Panc1 (cell line): Measurements from ENCODE around the gene MAML3. TPM values are rescaled to one million over a fixed set of nuclear protein-coding genes. Genes with fewer than 3 reads are reported as not detected.

ENCODE experiments used
- ATAC-seq: fragments of 200-7000 bp; cut with Tn5 transposase; 2 replicates; pipeline ENCODE4 v1.9.1; 2020; ENCODE audit warnings: mild to moderate bottlenecking, moderate library complexity
- BruUV-seq: library from RNA; stranded (reverse); fragments of 400-500 nt; replicated peaks from 2 replicates; lab custom pipeline; 2021; lab: Mats Ljungman, UMichigan
- CTCF ChIA-PET: fragments of 300-600 bp; sonication (Branson Sonifier 250); formaldehyde crosslinking; loops from one replicate; lab custom pipeline; 2022; ENCODE audit warnings: antibody characterized with exemption; lab: Charles Lee
- POLR2A ChIA-PET: fragments of 300-600 bp; sonication (Branson Sonifier 250); formaldehyde crosslinking; loops from one replicate; lab custom pipeline; 2022; ENCODE audit warnings: antibody characterized with exemption; lab: Charles Lee
- DNase-seq: peaks from one replicate; pipeline ENCODE4 v3.0.0-alpha.2; 2010; ENCODE audit warnings: low read depth, low spot score
- H3K27ac ChIP-seq: 2 replicates; pipeline ENCODE4 v1.5.1; 2011; ENCODE audit warnings: mild to moderate bottlenecking, low read length, inconsistent platforms
- H3K27me3 ChIP-seq: fragments of 200-500 bp; sonication (Bioruptor generic); 2 replicates; pipeline ENCODE4 v1.6.0; 2014; ENCODE audit warnings: low read length, inconsistent platforms; ENCODE audit not compliant: control insufficient read depth, insufficient read depth
- H3K36me3 ChIP-seq: fragments of 200-500 bp; sonication (Bioruptor generic); 2 replicates; pipeline ENCODE4 v1.5.1; 2014; ENCODE audit warnings: inconsistent platforms, mild to moderate bottlenecking, low read length, moderate library complexity; ENCODE audit not compliant: control insufficient read depth, insufficient read depth
- H3K4me1 ChIP-seq: 2 replicates; pipeline ENCODE4 v1.5.1; 2011; ENCODE audit warnings: inconsistent platforms, mild to moderate bottlenecking, low read length, moderate library complexity; ENCODE audit not compliant: control insufficient read depth, insufficient read depth
- H3K4me3 ChIP-seq, 2 experiments: 2 replicates each; pipeline ENCODE4 v1.5.1; 2011 to 2012; ENCODE audit warnings: low read depth in 2 of 2, low read length in 2 of 2, mild to moderate bottlenecking in 2 of 2, inconsistent platforms in 1 of 2, moderate library complexity in 1 of 2
- H3K9me3 ChIP-seq: fragments of 200-500 bp; sonication (Bioruptor generic); 2 replicates; pipeline ENCODE4 v1.5.1; 2014; ENCODE audit warnings: low read depth, mild to moderate bottlenecking, inconsistent platforms, low read length, moderate library complexity; ENCODE audit not compliant: control insufficient read depth, insufficient read depth
- POLR2AphosphoS5 ChIP-seq: IDR thresholded peaks from 2 replicates; pipeline ENCODE4 v1.6.1; 2012; ENCODE audit warnings: mild to moderate bottlenecking, low read depth, low read length, moderate library complexity
- SIN3A ChIP-seq: IDR thresholded peaks from 2 replicates; pipeline ENCODE4 v1.6.1; 2012; ENCODE audit warnings: low read depth, mild to moderate bottlenecking, low read length, moderate library complexity, borderline replicate concordance; ENCODE audit not compliant: insufficient read depth
- TCF7L2 ChIP-seq: IDR thresholded peaks from 2 replicates; pipeline ENCODE4 v1.6.1; 2011; ENCODE audit warnings: mild to moderate bottlenecking, low read depth, low read length, inconsistent platforms
- in situ Hi-C: cut with HindIII; loops from 2 replicates; pipeline ENCODE4 v1.10.0; 2016; ENCODE audit warnings: low sequenced_read_pairs, low pct_unique_long_range_greater_than_20kb
- intact Hi-C: fragments of 100-400 bp; cut with micrococcal nuclease; formaldehyde crosslinking; loops from one replicate; pipeline ENCODE4 v1.10.0; 2022; ENCODE audit not compliant: unreplicated experiment
- total RNA-seq: library from RNA; stranded (reverse); gene quantifications from one replicate; pipeline ENCODE4 v1.2.1, GENCODE V29; 2021; ENCODE audit not compliant: unreplicated experiment
- TF ChIP-seq, protein P1 (sequence below), 2 experiments: IDR thresholded peaks; 2 replicates each; pipeline ENCODE4 v1.6.1; 2011 to 2012; ENCODE audit warnings: low read depth in 2 of 2, control low read depth in 1 of 2, low read length in 1 of 2, mild to moderate bottlenecking in 1 of 2, moderate library complexity in 1 of 2; ENCODE audit not compliant: insufficient read depth in 1 of 2
- TF ChIP-seq, protein P2 (sequence below): fragments of 450-650 bp; IDR thresholded peaks from 2 replicates; pipeline ENCODE4 v1.5.1; 2017; ENCODE audit warnings: mild to moderate bottlenecking

Gene MAML3
- total RNA-seq, 1 experiment from 2014 or later, result 7.7 TPM

DNA sequence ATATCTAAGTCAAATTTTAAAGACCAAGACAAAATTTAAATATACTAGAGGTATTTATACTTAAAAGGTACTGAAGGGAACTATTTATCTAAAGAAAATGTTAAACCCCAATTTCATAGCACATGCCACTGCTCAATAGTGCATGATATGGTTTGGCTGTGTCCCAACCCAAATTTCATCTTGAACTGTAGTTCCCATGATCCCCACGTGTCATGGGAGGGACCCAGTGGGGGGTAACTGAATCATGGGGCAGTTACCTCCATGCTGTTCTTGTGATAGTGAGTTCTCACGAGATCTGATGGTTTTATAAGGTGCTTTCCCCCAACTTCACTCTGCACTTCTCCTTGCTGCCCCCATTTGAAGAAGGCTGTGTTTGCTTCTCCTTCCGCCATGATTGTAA lies 32.3 kb downstream of the MAML3 start:
- H3K36me3 ChIP-seq, result no peaks in the 10 kb centered on the region
- H3K27ac ChIP-seq, result no peak overlapping the region
- BruUV-seq, result no TSS peak
- DNase-seq (no peak), ATAC-seq (no peak)
- H3K9me3 ChIP-seq, result no peaks in the 10 kb centered on the region
- no peaks in the 10 kb centered on the region for H3K27me3 ChIP-seq
- intact Hi-C loops, result no loop called here
- POLR2A ChIA-PET, result no interaction called here
- TF ChIP-seq, protein P1, sequence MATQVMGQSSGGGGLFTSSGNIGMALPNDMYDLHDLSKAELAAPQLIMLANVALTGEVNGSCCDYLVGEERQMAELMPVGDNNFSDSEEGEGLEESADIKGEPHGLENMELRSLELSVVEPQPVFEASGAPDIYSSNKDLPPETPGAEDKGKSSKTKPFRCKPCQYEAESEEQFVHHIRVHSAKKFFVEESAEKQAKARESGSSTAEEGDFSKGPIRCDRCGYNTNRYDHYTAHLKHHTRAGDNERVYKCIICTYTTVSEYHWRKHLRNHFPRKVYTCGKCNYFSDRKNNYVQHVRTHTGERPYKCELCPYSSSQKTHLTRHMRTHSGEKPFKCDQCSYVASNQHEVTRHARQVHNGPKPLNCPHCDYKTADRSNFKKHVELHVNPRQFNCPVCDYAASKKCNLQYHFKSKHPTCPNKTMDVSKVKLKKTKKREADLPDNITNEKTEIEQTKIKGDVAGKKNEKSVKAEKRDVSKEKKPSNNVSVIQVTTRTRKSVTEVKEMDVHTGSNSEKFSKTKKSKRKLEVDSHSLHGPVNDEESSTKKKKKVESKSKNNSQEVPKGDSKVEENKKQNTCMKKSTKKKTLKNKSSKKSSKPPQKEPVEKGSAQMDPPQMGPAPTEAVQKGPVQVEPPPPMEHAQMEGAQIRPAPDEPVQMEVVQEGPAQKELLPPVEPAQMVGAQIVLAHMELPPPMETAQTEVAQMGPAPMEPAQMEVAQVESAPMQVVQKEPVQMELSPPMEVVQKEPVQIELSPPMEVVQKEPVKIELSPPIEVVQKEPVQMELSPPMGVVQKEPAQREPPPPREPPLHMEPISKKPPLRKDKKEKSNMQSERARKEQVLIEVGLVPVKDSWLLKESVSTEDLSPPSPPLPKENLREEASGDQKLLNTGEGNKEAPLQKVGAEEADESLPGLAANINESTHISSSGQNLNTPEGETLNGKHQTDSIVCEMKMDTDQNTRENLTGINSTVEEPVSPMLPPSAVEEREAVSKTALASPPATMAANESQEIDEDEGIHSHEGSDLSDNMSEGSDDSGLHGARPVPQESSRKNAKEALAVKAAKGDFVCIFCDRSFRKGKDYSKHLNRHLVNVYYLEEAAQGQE (IDR thresholded peaks at IDR 0.05; ENCODE audit: insufficient read depth in 1 of 2, low read depth in 2 of 2, low read length in 1 of 2), result no peak
- TF ChIP-seq POLR2AphosphoS5 (no peak), TCF7L2 (no peak), SIN3A (no peak)
- TF ChIP-seq, protein P2, sequence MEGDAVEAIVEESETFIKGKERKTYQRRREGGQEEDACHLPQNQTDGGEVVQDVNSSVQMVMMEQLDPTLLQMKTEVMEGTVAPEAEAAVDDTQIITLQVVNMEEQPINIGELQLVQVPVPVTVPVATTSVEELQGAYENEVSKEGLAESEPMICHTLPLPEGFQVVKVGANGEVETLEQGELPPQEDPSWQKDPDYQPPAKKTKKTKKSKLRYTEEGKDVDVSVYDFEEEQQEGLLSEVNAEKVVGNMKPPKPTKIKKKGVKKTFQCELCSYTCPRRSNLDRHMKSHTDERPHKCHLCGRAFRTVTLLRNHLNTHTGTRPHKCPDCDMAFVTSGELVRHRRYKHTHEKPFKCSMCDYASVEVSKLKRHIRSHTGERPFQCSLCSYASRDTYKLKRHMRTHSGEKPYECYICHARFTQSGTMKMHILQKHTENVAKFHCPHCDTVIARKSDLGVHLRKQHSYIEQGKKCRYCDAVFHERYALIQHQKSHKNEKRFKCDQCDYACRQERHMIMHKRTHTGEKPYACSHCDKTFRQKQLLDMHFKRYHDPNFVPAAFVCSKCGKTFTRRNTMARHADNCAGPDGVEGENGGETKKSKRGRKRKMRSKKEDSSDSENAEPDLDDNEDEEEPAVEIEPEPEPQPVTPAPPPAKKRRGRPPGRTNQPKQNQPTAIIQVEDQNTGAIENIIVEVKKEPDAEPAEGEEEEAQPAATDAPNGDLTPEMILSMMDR, result no peak
- CTCF ChIA-PET, result no interaction called here
- peaks cover 5% of the 10 kb centered on the region for H3K4me1 ChIP-seq
- in situ Hi-C loops, result no loop called here
- H3K4me3 ChIP-seq, result no peak overlapping the region

DNA sequence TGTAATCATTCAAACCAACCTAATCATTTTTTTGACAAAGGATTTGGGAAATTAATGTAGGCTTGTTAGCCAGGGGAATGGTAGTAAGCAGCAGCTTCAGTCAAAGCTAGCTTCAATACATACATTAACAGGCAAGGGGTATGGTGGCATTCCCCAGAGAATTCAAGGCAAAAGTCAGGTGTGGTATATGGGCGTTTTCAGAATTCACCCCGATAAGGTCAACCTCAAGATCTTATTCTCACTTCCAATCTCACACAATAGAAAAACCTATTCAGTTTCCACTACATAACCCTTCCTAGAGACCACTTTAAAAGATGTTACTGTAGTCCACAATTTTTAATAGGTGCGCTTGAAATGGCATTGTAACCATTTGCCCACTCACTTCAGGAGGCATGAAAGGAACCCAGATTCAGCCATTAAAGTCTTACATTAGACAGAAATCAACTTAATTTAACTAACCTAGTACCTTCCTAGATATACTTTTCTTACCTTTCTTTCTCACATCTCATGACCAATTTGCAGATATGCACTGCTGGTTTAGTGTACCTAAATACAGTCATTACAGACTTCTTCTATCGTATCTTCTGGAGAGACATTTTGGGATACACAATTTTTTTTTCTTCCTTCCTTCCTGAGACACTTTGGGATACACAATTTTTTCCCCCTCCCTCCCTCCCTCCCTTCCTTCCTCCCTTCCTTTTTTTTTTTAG lies 34.9 kb downstream of the MAML3 start:
- Histone ChIP-seq H3K4me1 (peaks cover 23% of the 10 kb centered on the region), H3K27me3 (no peaks in the 10 kb centered on the region), H3K4me3 (no peak overlapping the region), H3K9me3 (no peaks in the 10 kb centered on the region), H3K27ac (peak overlapping the region; percentile 39; the same call in 1 of the 2 replicates), H3K36me3 (no peaks in the 10 kb centered on the region)
- CTCF ChIA-PET, result no interaction called here
- intact Hi-C loops (no loop called here), in situ Hi-C loops (no loop called here)
- ATAC-seq (no peak), DNase-seq (no peak)
- TF ChIP-seq POLR2AphosphoS5, result no peak
- TF ChIP-seq TCF7L2, result no peak
- TF ChIP-seq, protein P1 (IDR thresholded peaks at IDR 0.05; ENCODE audit: insufficient read depth in 1 of 2, low read depth in 2 of 2, low read length in 1 of 2), result no peak
- TF ChIP-seq SIN3A, result no peak
- TF ChIP-seq, protein P2, result no peak
- no TSS peak for BruUV-seq
- POLR2A ChIA-PET, result no interaction called here
